ENCODE measurements around the gene TRIM38.
A peak's percentile ranks its signal among the peaks of the same experiment; 100 is the strongest.

The TRIM38 gene

GRCh38 chr6:25954756-25955155 is 7.8 kb upstream of the TRIM38 start:
- no peak overlapping the region for H3K9ac ChIP-seq
- H3K79me2 ChIP-seq (ENCODE audit: insufficient read depth, low read depth) = no peaks in the 10 kb centered on the region
- H4K20me1 ChIP-seq (ENCODE audit: insufficient read depth) = no peaks in the 10 kb centered on the region
- no peaks in the 10 kb centered on the region for H3K27me3 ChIP-seq (ENCODE audit: insufficient read depth, low read depth)
- TF ChIP-seq CTCF (conservative IDR thresholded peaks at IDR 0.05; ENCODE audit: low read depth, low read length) = no peak
- peaks cover 12% of the 10 kb centered on the region for H3K4me1 ChIP-seq (ENCODE audit: low read depth, poor library complexity, severe bottlenecking)
- H3K27ac ChIP-seq = no peak overlapping the region
- no peaks in the 10 kb centered on the region for H3K36me3 ChIP-seq (ENCODE audit: insufficient read depth)
- H2AFZ ChIP-seq (ENCODE audit: low read depth) = no peak overlapping the region
- H3K4me2 ChIP-seq = no peak overlapping the region
- H3K4me3 ChIP-seq (IDR thresholded peaks at IDR 0.05; ENCODE audit: insufficient read depth, low read depth, low read length) = no peak overlapping the region

GRCh38 chr6:25956226-25956625 is 6.4 kb upstream of the TRIM38 start:
- Histone ChIP-seq H3K36me3 (ENCODE audit: insufficient read depth) (no peaks in the 10 kb centered on the region), H3K79me2 (ENCODE audit: insufficient read depth, low read depth) (no peaks in the 10 kb centered on the region), H2AFZ (ENCODE audit: low read depth) (no peak overlapping the region), H3K4me2 (no peak overlapping the region), H3K4me3 (IDR thresholded peaks at IDR 0.05; ENCODE audit: insufficient read depth, low read depth, low read length) (no peak overlapping the region), H3K9ac (no peak overlapping the region), H3K27me3 (ENCODE audit: insufficient read depth, low read depth) (no peaks in the 10 kb centered on the region), H4K20me1 (ENCODE audit: insufficient read depth) (no peaks in the 10 kb centered on the region), H3K4me1 (ENCODE audit: low read depth, poor library complexity, severe bottlenecking) (peaks cover 26% of the 10 kb centered on the region), H3K27ac (no peak overlapping the region)
- no peak for TF ChIP-seq CTCF (conservative IDR thresholded peaks at IDR 0.05; ENCODE audit: low read depth, low read length)

- no peaks in the 10 kb centered on the region for H3K27me3 ChIP-seq (ENCODE audit: insufficient read depth, low read depth)
- H3K4me2 ChIP-seq = peak overlapping the region; percentile 17; the same call in 1 of the 2 replicates
- H3K4me3 ChIP-seq (IDR thresholded peaks at IDR 0.05; ENCODE audit: insufficient read depth, low read depth, low read length) = no peak overlapping the region
- no peaks in the 10 kb centered on the region for H4K20me1 ChIP-seq (ENCODE audit: insufficient read depth)
- no peak overlapping the region for H3K9ac ChIP-seq
- H2AFZ ChIP-seq (ENCODE audit: low read depth) = peak overlapping the region; percentile 60
- peaks cover 39% of the 10 kb centered on the region for H3K4me1 ChIP-seq (ENCODE audit: low read depth, poor library complexity, severe bottlenecking)
- H3K36me3 ChIP-seq (ENCODE audit: insufficient read depth) = no peaks in the 10 kb centered on the region
- TF ChIP-seq CTCF (conservative IDR thresholded peaks at IDR 0.05; ENCODE audit: low read depth, low read length) = no peak
- peaks cover 3% of the 10 kb centered on the region; the same call in 1 of the 2 replicates for H3K79me2 ChIP-seq (ENCODE audit: insufficient read depth, low read depth)
- H3K27ac ChIP-seq = no peak overlapping the region
Measured at GRCh38 chr6:25958700-25959162, 3.9 kb upstream of the TRIM38 start.

GRCh38 chr6:25959890-25960536 is 2.6 kb upstream of the TRIM38 start:
- Histone ChIP-seq H3K4me2 (peak overlapping the region; percentile 17; the same call in 1 of the 2 replicates), H3K36me3 (ENCODE audit: insufficient read depth) (no peaks in the 10 kb centered on the region), H3K79me2 (ENCODE audit: insufficient read depth, low read depth) (peaks cover 10% of the 10 kb centered on the region; the same call in 1 of the 2 replicates), H3K27me3 (ENCODE audit: insufficient read depth, low read depth) (no peaks in the 10 kb centered on the region), H3K9ac (no peak overlapping the region), H3K27ac (no peak overlapping the region), H4K20me1 (ENCODE audit: insufficient read depth) (no peaks in the 10 kb centered on the region), H3K4me1 (ENCODE audit: low read depth, poor library complexity, severe bottlenecking) (peaks cover 52% of the 10 kb centered on the region), H2AFZ (ENCODE audit: low read depth) (0 out of 2 replicates have a peak overlapping the region, but pooled peaks have one; percentile 9), H3K4me3 (IDR thresholded peaks at IDR 0.05; ENCODE audit: insufficient read depth, low read depth, low read length) (no peak overlapping the region)
- no peak for TF ChIP-seq CTCF (conservative IDR thresholded peaks at IDR 0.05; ENCODE audit: low read depth, low read length)
